HG03280 (cell line): ENCODE measurements around the gene DGKQ.

Experiments
- ATAC-seq: cut with Tn5 transposase; IDR thresholded peaks from one replicate; pipeline ENCODE4 v1.9.1; 2021; ENCODE audit warnings: mild to moderate bottlenecking, moderate library complexity; ENCODE audit not compliant: unreplicated experiment

Gene DGKQ

GRCh38 chr4:909821-910220 lies 63.5 kb downstream of the DGKQ start:
- no peak for ATAC-seq

DNA sequence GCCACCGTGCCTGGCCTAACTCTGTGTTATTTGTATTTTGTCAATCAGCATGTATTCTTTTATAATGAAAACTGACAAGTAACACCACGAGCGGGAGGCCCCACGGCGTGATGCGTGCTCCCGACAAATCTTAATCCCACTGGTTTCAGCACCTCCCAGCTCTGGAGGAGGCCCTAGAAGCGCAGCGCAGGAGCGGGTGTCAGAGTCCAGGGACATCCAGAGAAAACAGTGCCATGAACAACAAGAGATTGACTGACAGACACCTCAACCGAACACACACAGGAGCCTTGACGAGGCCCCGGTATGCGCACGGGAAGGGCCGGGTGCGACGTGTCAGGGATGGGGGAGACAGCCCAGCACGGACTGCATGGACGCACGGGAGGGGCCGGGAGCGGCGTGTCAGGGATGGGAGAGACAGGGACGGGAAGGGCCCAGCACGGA lies 64.2 kb downstream of the DGKQ start:
- no peak for ATAC-seq
